Kidney (tissue), 14 donors: ENCODE measurements around the gene MTA2. TPM values are rescaled to one million over a fixed set of nuclear protein-coding genes. Genes with fewer than 3 reads are reported as not detected.

ENCODE experiments used
- DNase-seq, 5 donors: peaks; one replicate each; pipeline ENCODE4 v3.0.0-alpha.2; 2013 to 2020
- FAIRE-seq: peaks from 2 replicates; lab custom pipeline; 2012; peaks lifted over from hg19 to GRCh38; lab: Jason Lieb, UNC
- H3K27ac ChIP-seq, 2 donors: one replicate each; pipeline ENCODE4 v1.7.0; 2013; ENCODE audit warnings: low read depth in 2 of 2, low read length in 2 of 2, inconsistent platforms in 1 of 2
- H3K27me3 ChIP-seq: one replicate; pipeline ENCODE4 v1.7.1; 2013; ENCODE audit warnings: low read length, inconsistent platforms; ENCODE audit not compliant: control insufficient read depth, insufficient read depth
- H3K36me3 ChIP-seq, 3 donors: one replicate each; pipeline versions ENCODE4 v1.7.0 to v1.7.1; 2013; ENCODE audit warnings: low read length in 3 of 3, control low read depth in 1 of 3, inconsistent platforms in 1 of 3; ENCODE audit not compliant: insufficient read depth in 3 of 3, control insufficient read depth in 2 of 3
- H3K4me1 ChIP-seq, 3 donors: one replicate each; pipeline versions ENCODE4 v1.7.0 to v1.7.1; 2013; ENCODE audit warnings: low read length in 3 of 3, inconsistent platforms in 1 of 3, low read depth in 1 of 3; ENCODE audit not compliant: control insufficient read depth in 2 of 3, insufficient read depth in 2 of 3
- H3K4me3 ChIP-seq, 3 donors: one replicate each; pipeline versions ENCODE4 v1.7.0 to v1.8.1; 2013; ENCODE audit warnings: low read length in 3 of 3, control low read depth in 1 of 3, inconsistent platforms in 1 of 3
- H3K9ac ChIP-seq, 3 donors: one replicate each; pipeline versions ENCODE4 v1.7.0 to v1.7.1; 2013; ENCODE audit warnings: low read length in 3 of 3, control low read depth in 1 of 3, inconsistent platforms in 1 of 3
- H3K9me3 ChIP-seq, 3 donors: one replicate each; pipeline versions ENCODE4 v1.7.0 to v1.7.1; 2013; ENCODE audit warnings: low read length in 3 of 3, control low read depth in 1 of 3, inconsistent platforms in 1 of 3; ENCODE audit not compliant: control insufficient read depth in 2 of 3, insufficient read depth in 1 of 3
- intact Hi-C: fragments of 100-400 bp; cut with DNase I; formaldehyde crosslinking; loops from one replicate; pipeline ENCODE4 v1.11.1; 2022
- polyA plus RNA-seq: library from polyadenylated mRNA; stranded (reverse); fragments of 350-450 nt; fragmentation: Illumina TruSeq; extraction: RNeasy Lipid Tissue Mini Kit (QIAGEN cat#74804); gene quantifications from one replicate; pipeline ENCODE4 v1.2.3, GENCODE V29; 2014; ENCODE audit warnings: low read depth, low replicate concordance; ENCODE audit not compliant: insufficient read depth
- total RNA-seq: library from RNA; stranded (reverse); fragmentation: NEBNext Ultra II Directional; extraction: Animal tissue kit (Norgen Biotek cat#: 25700); gene quantifications from one replicate; pipeline ENCODE4 v1.2.1, GENCODE V29; 2021
- TF ChIP-seq, protein P1 (sequence below): IDR thresholded peaks from 3 replicates; pipeline ENCODE4 v1.5.1; 2012; ENCODE audit warnings: mild to moderate bottlenecking, moderate library complexity, borderline replicate concordance; ENCODE audit not compliant: insufficient read depth; ENCODE audit errors: extremely low read depth
- donor health status: control.
- donor health status: control.
- donor health status: control.
- donor health status: control.
- donor health status: control.
- donor health status: DM: yes; HTN: yes; CAD: no.
- donor health status: Normal renal cell carcinoma (clear cell type).

Gene MTA2
- total and polyA plus RNA-seq, 2 donors from 2014 or later = 34.4 to 71.8 TPM

DNA sequence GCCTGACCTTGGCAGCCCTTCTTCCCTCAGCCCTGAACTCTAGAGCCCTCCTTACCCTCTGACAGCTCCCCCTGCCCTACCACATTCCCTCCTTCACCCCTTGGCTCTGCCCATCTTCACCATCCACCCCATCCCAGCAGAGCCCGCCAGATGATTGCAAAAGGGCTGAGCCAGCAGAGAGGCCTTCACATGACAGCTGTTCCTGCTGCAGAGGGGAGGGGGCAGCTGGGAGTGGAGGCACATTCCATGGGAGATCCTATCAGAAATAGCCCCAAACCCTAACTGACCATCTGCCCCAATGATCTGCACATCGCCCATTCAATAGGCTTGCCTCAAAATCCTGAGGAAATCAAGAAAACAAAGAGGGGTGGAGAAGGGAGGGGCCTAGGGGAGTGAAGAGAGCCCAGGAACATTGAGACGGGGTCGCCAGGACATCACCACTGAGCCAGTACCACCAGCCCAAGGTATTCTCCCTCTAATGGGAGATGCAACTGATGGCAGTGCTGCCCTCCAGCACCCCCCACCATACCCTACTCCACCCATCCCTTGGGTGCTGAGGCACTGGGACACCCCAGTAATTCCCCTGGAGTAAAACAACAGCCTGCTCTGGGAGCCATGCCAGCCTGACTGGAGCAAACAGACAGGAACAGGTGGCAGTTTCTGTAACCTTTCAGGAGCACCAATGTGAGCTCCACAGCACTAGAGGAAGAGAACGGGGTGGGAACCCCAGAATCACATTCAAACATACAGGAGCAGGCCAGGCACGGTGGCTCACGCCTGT, 47.1 kb downstream of the MTA2 start:
- FAIRE-seq (no peak), DNase-seq (peak in 2 of 5 donors; percentile 40 to 80)
- intact Hi-C loops = no loop called here
- Histone ChIP-seq H3K4me3 (no peak overlapping the region), H3K4me1 (peaks cover 5 to 53% (median 51%) of the 10 kb centered on the region in 3 donors), H3K27me3 (no peaks in the 10 kb centered on the region), H3K9ac (peak overlapping the region in 1 of 3 donors; percentile 51), H3K9me3 (no peaks in the 10 kb centered on the region), H3K27ac (peak overlapping the region; percentile 86 to 90), H3K36me3 (peaks cover 3 to 21% (median 9%) of the 10 kb centered on the region in 3 donors)
- TF ChIP-seq, protein P1, sequence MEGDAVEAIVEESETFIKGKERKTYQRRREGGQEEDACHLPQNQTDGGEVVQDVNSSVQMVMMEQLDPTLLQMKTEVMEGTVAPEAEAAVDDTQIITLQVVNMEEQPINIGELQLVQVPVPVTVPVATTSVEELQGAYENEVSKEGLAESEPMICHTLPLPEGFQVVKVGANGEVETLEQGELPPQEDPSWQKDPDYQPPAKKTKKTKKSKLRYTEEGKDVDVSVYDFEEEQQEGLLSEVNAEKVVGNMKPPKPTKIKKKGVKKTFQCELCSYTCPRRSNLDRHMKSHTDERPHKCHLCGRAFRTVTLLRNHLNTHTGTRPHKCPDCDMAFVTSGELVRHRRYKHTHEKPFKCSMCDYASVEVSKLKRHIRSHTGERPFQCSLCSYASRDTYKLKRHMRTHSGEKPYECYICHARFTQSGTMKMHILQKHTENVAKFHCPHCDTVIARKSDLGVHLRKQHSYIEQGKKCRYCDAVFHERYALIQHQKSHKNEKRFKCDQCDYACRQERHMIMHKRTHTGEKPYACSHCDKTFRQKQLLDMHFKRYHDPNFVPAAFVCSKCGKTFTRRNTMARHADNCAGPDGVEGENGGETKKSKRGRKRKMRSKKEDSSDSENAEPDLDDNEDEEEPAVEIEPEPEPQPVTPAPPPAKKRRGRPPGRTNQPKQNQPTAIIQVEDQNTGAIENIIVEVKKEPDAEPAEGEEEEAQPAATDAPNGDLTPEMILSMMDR = no peak

- no peak for FAIRE-seq
- Histone ChIP-seq H3K27ac (peak overlapping the region; percentile 86 to 90), H3K4me1 (peaks cover 5 to 54% (median 54%) of the 10 kb centered on the region in 3 donors), H3K9ac (peak overlapping the region in 1 of 3 donors; percentile 51), H3K27me3 (no peaks in the 10 kb centered on the region), H3K9me3 (no peaks in the 10 kb centered on the region), H3K36me3 (peaks cover under 1 to 14% (median 3%) of the 10 kb centered on the region in 3 donors), H3K4me3 (peak overlapping the region in 1 of 3 donors; percentile 11)
- no peak for DNase-seq
- intact Hi-C loops = no loop called here
- TF ChIP-seq, protein P1 = no peak
Measured at GRCh38 chr11:62553839-62554361, 47.8 kb downstream of the MTA2 start.

GRCh38 chr11:62553080-62553838, 48.4 kb downstream of the MTA2 start:
- intact Hi-C loops = no loop called here
- TF ChIP-seq, protein P1 = no peak
- Histone ChIP-seq H3K9me3 (no peaks in the 10 kb centered on the region), H3K27ac (peak overlapping the region; percentile 86 to 90), H3K36me3 (peaks cover 0 to 8% (median 0%) of the 10 kb centered on the region in 3 donors), H3K9ac (peak overlapping the region in 2 of 3 donors; percentile 4 to 51), H3K27me3 (no peaks in the 10 kb centered on the region), H3K4me3 (peak overlapping the region; percentile 5 to 18 (median 11)), H3K4me1 (peaks cover 5 to 57% (median 57%) of the 10 kb centered on the region in 3 donors)
- peak; percentile 77 to 97 (median 87) for DNase-seq
- no peak for FAIRE-seq
